Motor neuron (in vitro differentiated cells): Measurements from ENCODE around the gene USP19. TPM values are rescaled to one million over a fixed set of nuclear protein-coding genes. Genes with fewer than 3 reads are reported as not detected.
A peak's percentile ranks its signal among the peaks of the same experiment; 100 is the strongest.

Experiments used
- ATAC-seq, 8 experiments: fragments of 200-7000 bp; cut with Tn5 transposase; replicated peaks in 6 of 8; 2 replicates each; pipeline ENCODE4 v1.8.0; 2021; ENCODE audit warnings: mild to moderate bottlenecking in 8 of 8, moderate library complexity in 8 of 8
- H3K27ac ChIP-seq, 2 donors: fragments of 250-450 bp; sonication (Bioruptor Pico); 2 replicates each; pipeline ENCODE4 v1.9.0; 2021; ENCODE audit warnings: antibody characterized with exemption in 2 of 2, mild to moderate bottlenecking in 2 of 2, moderate library complexity in 1 of 2
- H3K4me1 ChIP-seq, 2 donors: fragments of 250-450 bp; sonication (Bioruptor Pico); replicated peaks in 1 of 2; 2 replicates each; pipeline ENCODE4 v1.6.1; 2021; ENCODE audit warnings: antibody characterized with exemption in 2 of 2, mild to moderate bottlenecking in 2 of 2, moderate library complexity in 1 of 2
- H3K4me3 ChIP-seq, 5 donors: fragments of 250-450 bp; sonication (Bioruptor Pico); 2 replicates each; pipeline ENCODE4 v1.9.0; 2021; ENCODE audit warnings: antibody characterized with exemption in 5 of 5, mild to moderate bottlenecking in 5 of 5, moderate library complexity in 4 of 5
- WGBS, 10 experiments: fragments of 450-650 bp; shearing (Covaris generic); methylation state at CpG; one replicate each; pipeline ENCODE4 v1.0.0; 2022; 5-methylcytosine and 5-hydroxymethylcytosine counted together
- in situ Hi-C, 9 experiments: fragments of 400-800 bp; cut with MboI; loops; one replicate each; pipeline ENCODE4 v1.15.0; 2021; ENCODE audit warnings: low sequenced_read_pairs in 9 of 9, low pct_unique_long_range_greater_than_20kb in 2 of 9; ENCODE audit not compliant: unreplicated experiment in 9 of 9
- total RNA-seq, 8 experiments: library from RNA; unstranded; fragments of 300-600 nt; gene quantifications; 2 replicates each; pipeline versions ENCODE4 v1.2.3 to v1.2.4, GENCODE V29; 2022

Gene USP19
- total RNA-seq, result 10 to 100 TPM; 29.9 to 64.7 (median 36.3) TPM

GRCh38 chr3:49120438-49121131, at the start of gene USP19:
Gene USP19, minus strand, starts transcription at chr3:49120823. Its CDS starts 1,678 bp downstream, at chr3:49119145.
- in situ Hi-C loops, result no loop called here
- Histone ChIP-seq H3K4me1 (peaks cover 9 to 12% of the 10 kb centered on the region in 2 donors), H3K4me3 (peak within 1 kb of the TSS; percentile 69 to 97 (median 86)), H3K27ac (peak within 1 kb of the TSS; percentile 93)
- peak; percentile 93 to 98 (median 96) for ATAC-seq
- 0 to 2% (median 0%) methylated on average over 1 to 15 of the region's 70 CpGs; no CpG with 5 or more reads in 5 of the 10 experiments for WGBS, 10 experiments

GRCh38 chr3:49166752-49167556, 46.3 kb upstream of the USP19 start:
- in situ Hi-C loops, result loop anchor here in 2 of 9 experiments (25.0 kb wide), 1 partner anchor 270 kb away; the partner anchor contains the start of gene NICN1 (in 2 of the 2)
- Histone ChIP-seq H3K4me3 (peak overlapping the region in 4 of 5 donors; percentile 73 to 100 (median 96)), H3K27ac (peak overlapping the region in 1 of 2 donors; percentile 91), H3K4me1 (peaks cover 14 to 20% of the 10 kb centered on the region in 2 donors)
- WGBS, 10 experiments, result 78 to 100% (median 91%) methylated on average over 1 to 4 of the region's 6 CpGs; no CpG with 5 or more reads in 3 of the 10 experiments
- no peak for ATAC-seq

GRCh38 chr3:49165771-49166751, 45.4 kb upstream of the USP19 start, which contains the start of gene CCDC71:
Gene CCDC71, minus strand, starts transcription at chr3:49166331. Its CDS starts 2,123 bp downstream, at chr3:49164208.
- Histone ChIP-seq H3K27ac (peak within 1 kb of the TSS; percentile 64 to 91), H3K4me1 (peaks cover 14 to 20% of the 10 kb centered on the region in 2 donors), H3K4me3 (peak within 1 kb of the TSS; percentile 70 to 100 (median 93))
- ATAC-seq, result peak; percentile 55 to 79 (median 68)
- in situ Hi-C loops, result loop anchor here in 2 of 9 experiments (25.0 kb wide), 1 partner anchor 271 kb away; the partner anchor contains the start of gene NICN1 (in 2 of the 2)
- WGBS, 10 experiments, result 0 to 59% (median 3%) methylated on average over 3 to 7 of the region's 69 CpGs; no CpG with 5 or more reads in 5 of the 10 experiments

GRCh38 chr3:49164983-49165720, 44.5 kb upstream of the USP19 start:
- Histone ChIP-seq H3K4me3 (peak overlapping the region; percentile 70 to 100 (median 93)), H3K27ac (peak overlapping the region; percentile 64 to 91), H3K4me1 (peaks cover 8 to 14% of the 10 kb centered on the region in 2 donors)
- in situ Hi-C loops, result loop anchor here in 2 of 9 experiments (25.0 kb wide), 1 partner anchor 272 kb away; the partner anchor contains the start of gene NICN1 (in 2 of the 2)
- ATAC-seq, result peak in 3 of 8 experiments; percentile 9 to 31 (median 20)
- 12 to 100% (median 48%) methylated on average over 1 to 5 of the region's 6 CpGs; no CpG with 5 or more reads in 3 of the 10 experiments for WGBS, 10 experiments

- no peak overlapping the region for H3K27ac ChIP-seq
- no peak overlapping the region for H3K4me3 ChIP-seq
- in situ Hi-C loops, result loop anchor here in 2 of 9 experiments (25.0 kb wide), 1 partner anchor 274 kb away; the partner anchor contains the start of gene NICN1 (in 2 of the 2)
- 93 to 100% (median 100%) methylated on average over 2 to 5 of the region's 8 CpGs; no CpG with 5 or more reads in 5 of the 10 experiments for WGBS, 10 experiments
- peaks cover 8 to 14% of the 10 kb centered on the region in 2 donors for H3K4me1 ChIP-seq
- no peak for ATAC-seq
Observed at GRCh38 chr3:49163609-49164008, 43.0 kb upstream of the USP19 start.

GRCh38 chr3:49162751-49163419, 42.3 kb upstream of the USP19 start:
- ATAC-seq, result no peak
- 74 to 100% (median 92%) methylated on average over 1 to 14 of the region's 21 CpGs; no CpG with 5 or more reads in 2 of the 10 experiments for WGBS, 10 experiments
- no peak overlapping the region for H3K4me3 ChIP-seq
- H3K27ac ChIP-seq, result no peak overlapping the region
- H3K4me1 ChIP-seq, result peaks cover 11 to 14% of the 10 kb centered on the region in 2 donors
- in situ Hi-C loops, result loop anchor here in 2 of 9 experiments (25.0 kb wide), 1 partner anchor 274 kb away; the partner anchor contains the start of gene NICN1 (in 2 of the 2)

- no peak for ATAC-seq
- Histone ChIP-seq H3K4me3 (no peak overlapping the region), H3K4me1 (peaks cover 12 to 14% of the 10 kb centered on the region in 2 donors), H3K27ac (no peak overlapping the region)
- in situ Hi-C loops, result loop anchor here in 2 of 9 experiments (25.0 kb wide), 1 partner anchor 275 kb away; the partner anchor contains the start of gene NICN1 (in 2 of the 2)
- WGBS, 10 experiments, result 50 to 100% (median 95%) methylated on average over 1 to 2 of the region's 3 CpGs; no CpG with 5 or more reads in 6 of the 10 experiments
Observed at GRCh38 chr3:49161808-49162530, 41.3 kb upstream of the USP19 start.

- ATAC-seq, result no peak
- Histone ChIP-seq H3K4me3 (no peak overlapping the region), H3K4me1 (peaks cover 7 to 12% of the 10 kb centered on the region in 2 donors), H3K27ac (no peak overlapping the region)
- 80 to 100% (median 100%) methylated on average over 1 to 2 of the region's 2 CpGs; no CpG with 5 or more reads in 6 of the 10 experiments for WGBS, 10 experiments
- in situ Hi-C loops, result loop anchor here in 2 of 9 experiments (25.0 kb wide), 1 partner anchor 276 kb away; the partner anchor contains the start of gene NICN1 (in 2 of the 2)
Observed at GRCh38 chr3:49161197-49161596, 40.6 kb upstream of the USP19 start.

- WGBS, 10 experiments, result 0 to 100% (median 89%) methylated on average over 1 to 2 of the region's 2 CpGs; no CpG with 5 or more reads in 3 of the 10 experiments
Observed at GRCh38 chr3:49158792-49159191, 38.2 kb upstream of the USP19 start.

More at GRCh38 chr3:49158792-49159191, 38.2 kb upstream of the USP19 start:
- no peak overlapping the region for H3K27ac ChIP-seq
- no peak overlapping the region for H3K4me3 ChIP-seq
- in situ Hi-C loops, result loop anchor here in 2 of 9 experiments (25.0 kb wide), 1 partner anchor 279 kb away; the partner anchor contains the start of gene NICN1 (in 2 of the 2)
- peaks cover 0 to 4% of the 10 kb centered on the region in 2 donors for H3K4me1 ChIP-seq
- ATAC-seq, result peak in 2 of 8 experiments; percentile 15 to 17
